Measurements from ENCODE around the gene SFRP5.

Gene SFRP5

DNA sequence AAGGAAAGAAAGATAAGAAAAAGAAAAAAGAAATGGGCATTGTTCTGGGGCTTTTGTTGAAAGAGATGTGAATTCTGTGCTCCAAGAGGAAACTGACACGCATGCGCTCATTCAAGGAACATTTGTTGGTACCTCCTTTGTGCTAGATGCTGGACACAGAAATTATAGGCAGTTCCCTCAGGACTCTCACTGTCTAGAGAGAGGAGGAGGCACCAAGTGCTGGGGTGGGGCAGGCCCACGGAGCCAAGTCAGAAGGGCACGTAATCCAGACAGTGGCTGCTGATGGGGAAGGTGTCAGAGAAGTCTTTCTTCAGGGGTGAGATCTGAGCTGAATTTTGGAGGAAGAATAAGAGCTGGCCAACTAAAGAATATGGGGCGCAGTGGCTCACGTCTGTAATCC, 37.8 kb downstream of the SFRP5 start:
- no peak for DNase-seq

DNA sequence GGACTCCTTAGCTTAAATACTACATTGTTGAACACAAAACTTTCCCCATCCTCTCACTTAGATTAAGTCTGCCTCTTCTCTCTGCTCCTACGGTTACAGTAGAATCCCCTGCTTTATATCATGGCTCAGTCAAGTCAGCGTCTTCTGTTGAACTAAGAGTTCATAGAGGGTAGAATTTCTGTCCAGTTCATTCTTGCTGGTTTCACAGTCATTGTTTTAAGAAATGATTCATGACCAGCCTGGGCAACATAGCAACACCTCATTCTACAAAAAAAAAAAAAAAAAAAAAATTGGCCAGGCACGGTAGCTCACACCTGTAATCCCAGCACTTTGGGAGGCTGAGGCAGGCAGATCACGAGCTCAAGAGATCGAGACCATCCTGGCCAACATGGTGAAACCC, 38.5 kb downstream of the SFRP5 start:
- DNase-seq: no peak

DNA sequence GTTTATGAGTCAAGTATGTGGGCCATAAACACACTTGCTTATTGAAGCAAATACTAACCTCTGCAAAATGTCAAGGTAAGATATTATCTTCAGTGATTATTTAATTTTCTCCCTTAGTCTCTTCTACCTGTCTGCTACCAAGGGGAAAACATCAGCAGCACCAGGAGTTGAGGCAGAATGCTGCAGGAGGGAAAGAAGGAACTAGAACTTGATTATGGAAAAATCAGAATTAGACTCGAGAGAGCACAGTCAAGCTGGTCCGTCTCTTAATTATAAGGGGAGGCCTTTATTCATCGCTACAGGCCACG, 39.8 kb downstream of the SFRP5 start:
- DNase-seq: no peak

DNA sequence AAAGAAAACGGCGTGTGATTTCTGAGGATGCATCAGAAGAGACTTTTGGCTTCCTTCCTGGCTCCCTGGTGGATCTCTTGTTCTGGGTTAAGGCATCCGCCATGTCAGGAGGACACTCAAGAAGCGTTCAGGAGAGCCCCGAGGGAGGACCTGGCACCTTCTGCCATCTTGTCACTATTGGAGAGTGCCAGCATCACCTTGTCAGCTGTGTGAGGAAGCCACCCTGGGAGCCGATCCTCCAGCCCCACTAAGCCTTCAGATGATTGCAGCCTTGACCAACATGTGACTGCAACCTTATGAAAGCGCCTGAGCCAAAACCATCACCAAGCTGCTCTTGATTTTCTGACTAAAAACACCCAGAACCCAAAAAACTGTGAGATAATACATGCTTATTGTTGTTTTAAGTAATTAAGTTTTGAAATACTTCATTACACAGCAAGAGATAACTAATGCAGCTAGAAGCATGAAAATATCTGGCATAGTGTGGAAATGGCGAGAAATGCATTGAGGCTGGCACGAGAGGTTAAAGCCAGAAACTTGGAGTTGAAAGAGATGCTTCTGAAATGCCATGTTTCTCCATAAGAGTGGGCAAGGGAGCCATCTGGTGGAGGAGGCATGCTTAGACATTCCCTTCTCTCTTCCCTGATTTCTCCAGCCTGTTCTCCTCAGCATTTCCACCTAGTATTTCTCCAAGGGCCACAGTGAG, 40.3 kb downstream of the SFRP5 start:
- peak; percentile 43 for DNase-seq

DNA sequence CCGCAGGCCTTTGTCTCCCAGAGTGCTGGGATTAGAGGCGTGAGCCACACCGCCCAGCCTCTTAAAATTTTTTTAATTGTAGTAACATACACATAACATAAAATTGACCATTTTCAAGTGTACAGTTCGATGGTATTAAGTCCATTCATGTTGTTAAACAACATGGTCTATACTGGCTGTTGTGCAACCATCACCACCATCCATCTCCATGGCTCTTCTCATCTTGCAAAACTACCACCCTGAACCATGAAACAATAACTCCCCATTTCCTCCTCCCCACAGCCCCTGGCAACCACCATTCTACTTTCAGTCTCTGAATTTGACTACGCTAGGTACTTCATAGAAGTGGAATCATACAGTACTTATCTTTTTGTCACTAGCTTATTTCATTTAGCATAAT, 42.8 kb downstream of the SFRP5 start:
- no peak for DNase-seq

DNA sequence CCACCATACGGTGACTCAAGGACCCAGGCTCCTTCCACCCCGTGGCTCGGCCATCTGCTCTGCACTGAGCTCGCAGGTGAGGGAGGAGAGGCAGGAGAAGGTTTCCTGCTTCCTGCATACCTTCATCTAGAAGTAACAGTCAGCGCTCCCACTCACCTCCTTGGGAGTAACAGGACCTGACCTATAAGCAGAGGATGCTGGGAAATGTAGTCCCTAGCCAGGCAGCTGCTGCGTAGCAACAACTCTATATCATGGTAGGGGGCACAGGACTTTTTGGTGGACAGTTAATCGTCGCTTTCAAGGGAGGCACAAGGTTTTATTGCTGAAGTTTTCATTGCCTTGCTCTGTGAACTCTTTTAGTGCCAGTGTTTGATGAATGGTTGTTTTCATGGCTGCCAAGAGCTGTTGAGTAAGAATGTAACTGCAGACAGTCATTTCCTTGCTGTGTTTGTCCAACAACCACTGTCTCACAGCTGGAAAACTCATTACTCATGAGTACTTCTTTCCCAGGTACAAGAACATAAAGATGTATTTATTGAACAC, 45.1 kb downstream of the SFRP5 start:
- no peak for DNase-seq

DNA sequence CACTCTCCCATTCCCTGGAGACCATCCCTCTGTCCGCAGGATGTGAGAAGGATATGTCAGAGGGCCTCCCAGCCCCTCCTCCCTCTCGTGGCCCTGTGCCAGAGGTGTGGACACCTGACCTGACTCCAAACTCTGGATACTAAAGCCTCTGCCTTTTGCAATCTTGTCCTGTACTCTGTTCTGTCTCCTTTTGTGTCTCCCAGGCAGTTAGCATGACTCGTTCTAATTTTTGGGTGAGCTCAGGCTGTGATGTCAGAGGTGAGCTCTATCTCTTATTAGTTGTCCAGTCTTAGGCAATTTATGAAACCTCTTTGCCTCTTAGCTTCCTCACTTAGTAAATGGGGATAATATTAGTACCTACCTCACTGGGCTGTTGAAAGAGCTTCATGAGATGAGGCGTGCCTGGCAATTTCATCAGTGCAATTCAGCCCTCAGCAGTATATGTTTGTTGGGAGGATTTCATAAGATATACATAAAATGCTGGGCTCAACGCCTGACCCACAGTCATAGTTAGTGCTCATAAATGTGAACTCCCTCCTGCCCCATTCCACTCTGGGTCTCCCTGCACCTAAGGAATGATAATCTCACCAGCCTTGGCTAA, 47.4 kb downstream of the SFRP5 start:
- DNase-seq: no peak

DNA sequence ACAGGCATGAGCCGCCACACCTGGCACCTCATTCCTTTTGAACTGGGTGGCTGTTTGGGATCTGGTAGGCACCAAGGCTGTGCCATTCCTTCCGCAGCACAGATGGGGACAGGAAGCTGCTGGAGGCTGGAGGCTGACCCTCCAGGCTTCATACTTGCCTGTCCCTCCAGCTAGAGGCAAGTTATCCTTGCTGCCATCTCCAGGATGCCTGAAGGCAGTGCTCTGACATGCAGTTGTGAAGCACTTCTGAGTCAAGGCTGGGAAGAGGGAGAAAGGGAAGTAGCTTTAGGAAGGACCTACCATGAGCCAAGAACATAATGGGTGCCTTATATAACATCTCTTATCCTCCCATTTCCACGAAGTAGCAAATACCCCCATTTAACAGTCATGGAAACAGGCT, 48.8 kb downstream of the SFRP5 start:
- no peak for DNase-seq

DNA sequence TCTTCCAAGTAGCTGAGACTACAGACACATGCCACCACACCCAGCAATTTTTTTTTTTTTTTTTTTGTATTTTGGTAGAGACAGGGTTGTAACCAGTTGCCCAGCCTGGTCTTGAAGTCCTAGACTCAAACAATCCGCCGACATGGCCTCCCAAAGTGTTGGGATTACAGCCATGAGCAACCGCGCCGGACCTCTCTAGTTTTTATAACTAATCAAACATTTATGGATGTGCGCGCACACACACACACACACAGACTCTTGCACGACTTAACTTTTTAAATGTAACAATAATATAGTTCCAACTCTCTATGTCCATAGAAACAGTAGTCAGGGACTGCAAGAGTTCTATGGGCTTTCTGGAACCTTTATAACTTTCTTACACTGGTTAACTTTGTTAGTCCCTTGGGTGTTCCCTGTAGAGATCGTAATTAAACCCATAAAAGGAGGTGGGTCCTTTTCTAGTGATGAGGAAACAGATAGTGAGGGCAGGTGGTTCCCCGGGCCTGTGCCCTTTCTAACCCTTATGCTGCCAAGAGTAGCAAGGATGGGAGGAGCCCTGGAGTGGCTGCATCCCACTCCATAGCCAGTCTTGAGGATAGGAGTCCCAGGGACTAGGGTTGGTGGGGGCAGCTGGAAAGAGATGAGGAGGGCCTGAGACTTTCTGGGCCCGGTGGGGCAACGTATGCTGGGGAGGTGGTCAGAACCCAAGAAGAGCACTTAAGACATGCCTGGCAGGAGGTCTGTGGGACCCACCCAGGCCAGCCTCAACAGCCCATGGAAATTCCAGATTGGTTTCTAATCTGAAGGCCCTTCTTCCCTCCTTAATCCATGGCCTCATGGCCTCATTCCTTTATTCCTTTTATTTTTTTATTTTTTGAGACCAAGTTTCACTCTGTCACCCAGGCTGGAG, 49.7 kb downstream of the SFRP5 start:
- DNase-seq: no peak

DNA sequence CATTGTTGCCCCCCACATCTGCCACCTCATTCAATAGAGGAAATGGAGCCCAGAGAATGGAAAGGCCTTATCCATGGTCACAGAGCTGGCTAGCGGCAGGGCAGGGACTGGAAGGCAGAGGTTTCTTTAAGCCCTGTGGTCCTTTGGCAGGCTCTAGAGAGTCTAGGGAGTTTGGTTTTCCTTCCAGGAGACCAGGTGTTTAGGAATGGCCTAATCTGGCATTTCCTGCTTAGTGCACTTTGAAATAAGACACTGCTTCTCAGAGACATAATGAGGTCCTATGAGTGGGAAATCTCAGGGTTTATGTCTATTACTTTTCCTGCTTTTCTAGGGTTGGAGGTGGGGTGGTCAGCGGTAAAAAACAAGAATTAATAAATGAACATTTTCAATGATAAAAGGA, 52.2 kb downstream of the SFRP5 start:
- no peak for DNase-seq

DNA sequence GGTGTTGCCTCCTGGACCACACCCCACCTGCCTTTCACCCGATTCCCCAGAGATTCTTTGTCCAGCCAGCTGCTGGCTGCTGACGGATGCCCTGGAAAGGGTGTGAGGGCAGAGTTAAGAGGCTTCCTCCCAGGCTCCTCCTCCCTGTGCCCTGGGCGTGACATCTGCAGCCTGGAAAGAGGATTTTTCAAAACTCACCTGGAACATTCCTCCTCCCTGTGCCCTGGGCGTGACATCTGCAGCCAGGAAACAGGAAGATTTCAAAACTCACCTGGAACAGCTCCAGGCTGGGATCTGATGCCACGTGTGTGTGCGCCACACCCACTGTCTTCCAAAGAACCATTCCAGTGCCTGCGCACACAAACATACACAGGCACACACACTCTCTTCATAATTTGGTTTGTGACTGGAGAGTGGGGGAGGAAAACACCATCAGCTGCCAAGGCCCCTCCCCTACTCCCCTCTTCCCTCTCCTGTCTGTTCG, 53.1 kb downstream of the SFRP5 start:
- peak; percentile 45 for DNase-seq

DNA sequence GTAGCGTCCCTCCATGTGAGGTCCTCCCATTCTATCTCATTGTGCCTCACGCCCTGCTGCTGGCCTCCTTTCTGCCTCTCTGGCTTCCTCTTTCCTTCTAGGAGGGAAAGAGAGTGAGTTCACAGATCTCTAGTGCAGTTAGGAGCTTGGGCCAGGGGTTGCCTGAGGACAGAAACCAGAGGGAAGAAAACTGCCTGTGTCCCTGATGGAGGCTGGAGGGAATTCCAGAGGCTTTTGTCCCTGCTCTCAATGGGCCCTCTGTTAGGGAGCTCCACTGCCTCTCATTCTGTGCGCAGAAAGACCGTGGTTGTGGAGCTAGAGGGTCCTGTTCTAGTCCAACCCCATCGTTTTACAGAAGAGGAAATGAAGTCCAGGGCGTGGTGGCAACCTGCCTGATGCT, 53.6 kb downstream of the SFRP5 start:
- DNase-seq: no peak

DNA sequence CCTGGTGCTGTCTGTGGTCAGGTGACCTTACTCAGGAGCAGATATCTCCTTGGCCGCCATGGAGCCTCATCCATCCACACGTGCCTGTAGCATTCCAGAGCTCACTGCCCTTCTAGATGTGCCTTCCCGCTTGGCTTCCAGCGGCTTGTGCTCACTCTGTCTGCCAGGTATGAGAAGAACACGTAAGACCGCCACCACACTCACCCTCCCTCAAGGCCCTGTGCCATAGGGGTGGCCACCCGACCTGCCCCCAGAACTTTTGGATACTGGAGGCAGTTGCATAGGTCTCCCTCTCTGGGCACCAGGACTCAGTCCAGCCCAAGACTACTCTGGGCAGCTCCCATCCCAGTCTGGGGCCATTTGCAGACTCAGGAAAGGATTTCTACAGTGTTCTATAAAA, 54.2 kb downstream of the SFRP5 start:
- DNase-seq: no peak

All from NCI-H345 (cell line).